BLaER1 treated with 17β-estradiol and CSF1 and Interleukin-3, amounts not matched to agents 10 nM and 100 nM (cell line): Measurements from ENCODE around the gene CTNND1.
"Not testable (repeated sequence)": the region's sequence is repeated elsewhere in the genome, so short reads cannot be mapped to it uniquely, and the experiment has no call there.

Experiments used
- H3K27ac ChIP-seq, 11 experiments: shearing (Covaris generic); formaldehyde crosslinking; 2 replicates each; pipeline ENCODE4 v1.8.1; 2022
- H3K27me3 ChIP-seq, 11 experiments: shearing (Covaris generic); formaldehyde crosslinking; 2 replicates each; pipeline ENCODE4 v1.8.1; 2022
- H3K36me3 ChIP-seq, 11 experiments: shearing (Covaris generic); formaldehyde crosslinking; 2 replicates each; pipeline ENCODE4 v1.8.1; 2022
- H3K4me1 ChIP-seq, 10 experiments: shearing (Covaris generic); formaldehyde crosslinking; 2 replicates each; pipeline ENCODE4 v1.8.1; 2022
- H3K4me2 ChIP-seq, 11 experiments: shearing (Covaris generic); formaldehyde crosslinking; 2 replicates each; pipeline ENCODE4 v1.8.1; 2022
- H3K4me3 ChIP-seq, 10 experiments: shearing (Covaris generic); formaldehyde crosslinking; 2 replicates each; pipeline ENCODE4 v1.8.1; 2022
- H3K9ac ChIP-seq, 11 experiments: shearing (Covaris generic); formaldehyde crosslinking; 2 replicates each; pipeline ENCODE4 v1.8.1; 2022
- H3K9me3 ChIP-seq, 11 experiments: shearing (Covaris generic); formaldehyde crosslinking; replicated peaks in 1 of 11; 2 replicates each; pipeline ENCODE4 v1.8.1; 2022
- H4K20me1 ChIP-seq, 11 experiments: shearing (Covaris generic); formaldehyde crosslinking; 2 replicates each; pipeline ENCODE4 v1.8.1; 2022
- Cebpa-rat ChIP-seq, 11 experiments: shearing (Covaris generic); IDR thresholded peaks; 2 replicates each; pipeline ENCODE4 v1.8.1; 2022

Gene CTNND1

GRCh38 chr11:57834852-57835251 lies 73.2 kb downstream of the CTNND1 start:
- H3K9me3 ChIP-seq, result peaks cover 0 to 10% (median 0%) of the 10 kb centered on the region in 11 experiments; a peak in 6 of 22 replicates
- H3K27ac ChIP-seq, result no peak overlapping the region
- no peak overlapping the region for H3K4me3 ChIP-seq
- no peak for TF ChIP-seq Cebpa-rat (IDR thresholded peaks at IDR 0.05)
- no peak overlapping the region for H3K4me2 ChIP-seq
- H3K36me3 ChIP-seq, result no peaks in the 10 kb centered on the region
- H4K20me1 ChIP-seq, result no peaks in the 10 kb centered on the region
- H3K4me1 ChIP-seq, result no peaks in the 10 kb centered on the region
- H3K27me3 ChIP-seq, result no peaks in the 10 kb centered on the region
- H3K9ac ChIP-seq, result no peak overlapping the region

DNA sequence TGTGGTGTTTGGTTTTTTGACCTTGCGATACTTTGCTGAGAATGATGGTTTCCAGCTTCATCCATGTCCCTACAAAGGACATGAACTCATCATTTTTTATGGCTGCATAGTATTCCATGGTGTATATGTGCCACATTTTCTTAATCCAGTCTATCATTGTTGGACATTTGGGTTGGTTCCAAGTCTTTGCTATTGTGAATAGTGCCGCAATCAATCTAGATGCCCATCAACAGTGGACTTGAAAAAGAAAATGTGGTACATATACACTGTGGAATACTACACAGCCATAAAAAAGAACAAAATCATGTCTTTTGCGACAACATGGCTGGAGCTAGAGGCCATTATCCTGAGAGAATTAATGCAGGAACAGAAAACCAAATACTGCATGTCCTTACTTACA lies 77.0 kb downstream of the CTNND1 start:
- H4K20me1 ChIP-seq, H3K27ac ChIP-seq, H3K9ac ChIP-seq, H3K4me2 ChIP-seq, H3K36me3 ChIP-seq, H3K4me3 ChIP-seq, H3K27me3 ChIP-seq: not testable (repeated sequence)
- Histone ChIP-seq H3K9me3 (peaks cover 0 to 10% (median 0%) of the 10 kb centered on the region in 11 experiments; a peak in 7 of 22 replicates), H3K4me1 (peaks cover 0 to 11% (median 0%) of the 10 kb centered on the region in 10 experiments; a peak in 8 of 20 replicates)

DNA sequence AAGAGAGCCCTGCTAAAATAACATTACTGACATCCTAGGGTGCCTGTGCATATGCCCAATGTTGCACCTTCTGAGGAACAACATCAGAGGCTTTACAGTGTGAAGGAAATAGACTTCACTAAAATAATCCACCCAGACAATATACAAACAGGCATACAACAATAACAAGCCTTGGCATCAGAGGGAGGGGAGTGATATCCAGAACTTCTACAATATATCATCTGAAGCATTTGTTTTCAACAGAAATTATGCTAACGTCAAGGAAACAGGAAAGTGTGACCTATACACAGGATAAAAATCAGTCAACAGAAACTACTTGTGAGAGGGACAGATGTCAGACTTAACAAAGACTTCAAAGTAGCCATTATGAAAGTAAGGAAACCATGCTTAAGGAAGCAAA lies 81.3 kb downstream of the CTNND1 start:
- Histone ChIP-seq H3K27ac (no peak overlapping the region), H3K4me2 (peak overlapping the region in 5 of 11 experiments; percentile 9 to 31 (median 13); a peak in 8 of 22 replicates), H3K4me3 (no peak overlapping the region), H3K9ac (no peak overlapping the region), H3K36me3 (no peaks in the 10 kb centered on the region), H3K9me3 (peaks cover 0 to 11% (median 3%) of the 10 kb centered on the region in 11 experiments; a peak in 7 of 22 replicates), H3K4me1 (peaks cover 0 to 11% (median 0%) of the 10 kb centered on the region in 10 experiments; a peak in 8 of 20 replicates), H3K27me3 (no peaks in the 10 kb centered on the region), H4K20me1 (no peaks in the 10 kb centered on the region)
- no peak for TF ChIP-seq Cebpa-rat (IDR thresholded peaks at IDR 0.05)

GRCh38 chr11:57867966-57868365 lies 106.4 kb downstream of the CTNND1 start:
- no peaks in the 10 kb centered on the region for H3K36me3 ChIP-seq
- no peaks in the 10 kb centered on the region for H3K4me1 ChIP-seq
- no peak overlapping the region for H3K27ac ChIP-seq
- no peak overlapping the region for H3K4me3 ChIP-seq
- no peak overlapping the region for H3K9ac ChIP-seq
- no peak overlapping the region for H3K4me2 ChIP-seq
- no peaks in the 10 kb centered on the region for H3K27me3 ChIP-seq
- no peaks in the 10 kb centered on the region for H4K20me1 ChIP-seq
- H3K9me3 ChIP-seq, result no peaks in the 10 kb centered on the region
- no peak for TF ChIP-seq Cebpa-rat (IDR thresholded peaks at IDR 0.05)

DNA sequence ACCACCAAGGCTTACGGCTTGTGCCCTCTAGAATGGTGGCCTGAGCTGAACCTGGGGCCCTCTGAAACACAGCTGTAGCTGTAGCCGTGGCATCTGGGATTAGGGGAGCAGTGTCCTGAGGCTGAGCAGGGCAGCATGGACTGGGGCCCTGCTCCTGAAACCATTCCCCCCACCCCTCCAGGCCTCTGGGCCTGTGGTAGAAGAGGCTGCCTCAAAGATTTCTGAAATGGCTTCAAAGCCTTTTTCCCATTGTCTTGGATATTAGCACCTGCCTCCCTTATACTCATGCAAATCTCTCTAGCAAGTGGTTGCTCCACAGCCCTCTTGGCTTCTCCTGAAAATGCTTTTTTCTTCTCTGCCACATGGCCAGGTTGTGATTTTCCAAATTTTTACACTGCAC lies 106.9 kb downstream of the CTNND1 start:
- TF ChIP-seq Cebpa-rat (IDR thresholded peaks at IDR 0.05), result no peak
- Histone ChIP-seq H3K9ac (no peak overlapping the region), H3K4me3 (no peak overlapping the region), H3K27me3 (no peaks in the 10 kb centered on the region), H4K20me1 (no peaks in the 10 kb centered on the region), H3K4me1 (no peaks in the 10 kb centered on the region), H3K27ac (no peak overlapping the region), H3K9me3 (no peaks in the 10 kb centered on the region), H3K4me2 (no peak overlapping the region), H3K36me3 (no peaks in the 10 kb centered on the region)
